GM18505 (cell line): ENCODE data around the gene KRT80.

Experiments
- ATAC-seq: cut with Tn5 transposase; IDR thresholded peaks from one replicate; pipeline ENCODE4 v1.9.1; 2021; ENCODE audit not compliant: unreplicated experiment
- POLR2A ChIP-seq: IDR thresholded peaks from 4 replicates; pipeline ENCODE4 v1.6.1; 2011; ENCODE audit warnings: borderline replicate concordance; ENCODE audit not compliant: insufficient read depth, insufficient read length; ENCODE audit errors: extremely low read depth

KRT80 gene

DNA sequence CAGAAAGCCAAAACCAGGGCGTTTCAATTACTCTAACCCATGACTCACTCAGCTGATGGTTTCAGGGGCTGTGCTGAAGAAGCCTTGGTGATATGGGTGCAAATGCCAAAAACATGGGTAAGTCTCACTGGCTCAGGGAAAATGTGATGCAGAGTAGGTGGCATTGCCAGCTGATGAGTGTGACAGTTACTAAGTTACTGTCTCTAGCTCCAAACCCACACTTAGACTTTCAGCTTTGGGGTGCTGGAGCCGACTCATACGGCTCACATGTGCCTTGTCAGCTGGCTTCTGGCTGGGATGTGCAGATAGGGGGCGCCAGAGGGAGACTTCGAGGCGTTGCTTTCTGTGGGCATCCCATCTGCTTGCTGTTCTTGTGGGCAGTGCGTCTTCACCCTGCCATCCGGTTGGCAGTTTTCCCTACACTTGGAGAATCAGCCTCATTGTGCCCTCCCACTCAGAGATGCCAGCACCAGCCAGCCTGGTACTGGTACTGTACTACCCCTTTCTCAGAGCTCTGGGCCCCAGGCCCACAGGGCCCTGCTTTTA lies 30.2 kb upstream of the KRT80 start:
- no peak for ATAC-seq

DNA sequence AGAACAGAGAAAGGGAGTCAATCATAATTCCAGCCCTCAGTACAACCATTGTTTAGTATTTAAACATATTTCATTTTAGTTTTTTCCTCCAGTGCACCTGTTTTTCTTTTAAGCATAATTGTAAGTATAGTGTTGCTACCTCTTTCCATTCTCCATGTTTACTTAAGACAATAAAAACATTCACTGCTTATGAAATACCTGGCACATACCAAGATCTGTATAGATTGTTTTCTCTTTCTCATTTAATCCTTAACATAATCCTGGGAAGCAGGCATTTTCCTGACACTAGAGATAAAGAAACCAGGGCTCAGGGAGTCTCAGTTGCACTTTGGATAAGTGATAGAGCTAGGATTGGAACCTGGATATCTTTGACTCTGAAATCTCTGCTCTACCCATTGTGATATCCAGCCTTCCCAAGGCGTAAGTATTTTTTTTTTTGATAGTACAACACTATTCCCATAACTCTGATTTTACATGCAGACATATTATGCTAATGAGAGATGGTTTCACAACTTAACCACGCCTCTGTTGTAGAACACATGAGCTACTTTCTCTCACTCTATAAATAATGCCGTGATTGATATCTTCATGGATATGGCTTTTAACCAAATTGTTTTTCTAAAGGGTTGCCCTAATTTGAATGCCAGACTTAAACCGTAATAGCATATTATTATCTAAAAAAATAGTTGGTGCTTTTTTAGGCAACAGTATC lies 29.4 kb upstream of the KRT80 start:
- no peak for TF ChIP-seq POLR2A
- no peak for ATAC-seq

More for the DNA sequence above, 30.2 kb upstream of the KRT80 start:
- TF ChIP-seq POLR2A, result no peak

DNA sequence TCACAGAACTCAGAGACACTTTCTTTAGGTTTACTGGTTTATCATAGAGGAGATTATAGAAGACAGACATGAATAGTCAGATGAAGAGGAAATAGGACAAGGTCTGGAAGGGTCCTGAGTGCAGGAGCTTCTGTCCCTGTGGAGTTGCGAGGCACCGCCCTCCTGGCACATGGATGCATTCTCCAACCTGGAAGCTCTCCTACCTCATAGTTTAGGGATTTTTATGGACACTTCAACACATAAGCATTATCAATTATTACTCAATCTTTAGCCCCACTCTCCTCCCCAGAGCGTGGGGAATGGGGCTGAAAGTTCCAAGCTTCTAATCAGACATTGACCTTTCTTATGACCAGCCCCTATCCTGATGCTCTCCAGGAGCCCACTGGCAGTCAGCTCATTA lies 28.7 kb upstream of the KRT80 start:
- no peak for ATAC-seq
- TF ChIP-seq POLR2A, result no peak

DNA sequence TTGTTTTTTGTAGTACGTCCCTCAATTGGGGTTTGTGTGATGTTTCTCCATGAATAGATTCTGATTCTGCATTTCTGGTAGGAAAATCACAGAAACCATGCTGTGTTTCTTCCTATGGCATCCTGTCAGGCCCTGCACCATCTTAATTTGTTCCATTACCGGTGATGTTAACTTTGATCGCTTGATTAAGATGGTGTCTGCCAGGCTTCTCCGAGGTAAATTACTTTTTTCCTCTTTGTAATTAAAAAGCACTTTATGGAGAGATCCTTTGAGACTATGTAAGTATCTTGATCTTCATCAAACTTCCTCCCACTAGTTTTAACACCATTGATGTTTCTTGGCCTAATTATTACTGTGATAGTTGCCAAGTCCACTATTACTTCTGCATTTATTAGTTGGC lies 26.2 kb upstream of the KRT80 start:
- TF ChIP-seq POLR2A, result no peak
- no peak for ATAC-seq

DNA sequence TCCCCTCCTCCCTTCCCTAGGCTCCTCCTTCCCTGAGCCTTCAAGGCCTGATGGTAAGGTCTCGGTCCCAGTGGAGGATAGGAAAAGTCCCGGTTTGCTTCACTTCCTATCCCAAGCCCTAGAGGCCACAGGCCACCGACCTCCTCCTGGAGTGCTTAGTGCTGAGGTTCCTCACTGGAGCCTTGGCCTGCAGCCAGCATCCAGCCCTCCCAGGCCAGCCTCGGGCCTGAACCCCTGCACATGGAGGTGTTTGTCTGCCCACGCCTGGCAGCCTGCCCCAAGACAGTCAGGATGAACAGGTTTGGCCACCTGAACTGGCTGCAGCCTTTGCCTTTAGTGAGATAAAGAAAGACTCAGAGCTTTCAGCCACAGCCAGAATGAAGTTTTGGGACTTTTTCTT lies 25.4 kb upstream of the KRT80 start:
- no peak for TF ChIP-seq POLR2A
- ATAC-seq, result no peak

DNA sequence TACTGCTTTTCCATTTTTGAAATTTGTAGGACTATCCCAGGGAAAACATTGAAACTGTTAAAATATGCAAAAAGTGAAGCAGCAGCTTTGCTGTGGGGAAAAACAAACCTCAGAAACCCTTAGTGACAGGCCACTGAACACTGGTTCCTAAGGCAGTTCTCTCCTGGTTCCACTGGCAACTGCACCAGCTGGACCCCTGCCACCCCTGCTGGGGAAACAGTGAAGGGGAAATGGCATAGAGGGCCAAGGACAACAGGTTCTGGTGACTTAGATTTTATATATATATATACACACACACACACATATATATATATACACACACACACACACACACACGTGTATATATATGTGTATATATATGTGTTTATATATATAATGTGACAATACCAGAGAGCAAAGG lies 25.0 kb upstream of the KRT80 start:
- ATAC-seq, result no peak
- TF ChIP-seq POLR2A, result no peak

DNA sequence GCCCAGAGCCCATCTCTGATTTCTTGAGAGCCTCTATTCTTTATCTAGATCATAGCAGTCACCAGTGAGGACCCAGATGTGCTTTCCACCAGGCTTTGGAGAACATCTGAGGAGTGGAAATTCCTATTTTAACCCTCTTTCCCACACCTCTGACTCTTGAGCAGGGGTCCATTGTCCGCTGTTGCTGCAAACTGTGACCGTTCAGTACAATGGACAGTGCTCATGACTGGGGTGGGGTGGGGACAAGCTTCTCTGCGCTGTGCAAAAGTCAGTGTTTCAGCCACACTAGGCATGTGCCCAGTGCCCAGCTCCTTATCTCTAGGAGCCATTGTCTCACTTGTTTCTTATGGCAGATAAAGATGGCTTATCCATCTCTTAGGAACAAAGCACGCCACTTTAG lies 24.3 kb upstream of the KRT80 start:
- TF ChIP-seq POLR2A, result no peak
- ATAC-seq, result no peak

DNA sequence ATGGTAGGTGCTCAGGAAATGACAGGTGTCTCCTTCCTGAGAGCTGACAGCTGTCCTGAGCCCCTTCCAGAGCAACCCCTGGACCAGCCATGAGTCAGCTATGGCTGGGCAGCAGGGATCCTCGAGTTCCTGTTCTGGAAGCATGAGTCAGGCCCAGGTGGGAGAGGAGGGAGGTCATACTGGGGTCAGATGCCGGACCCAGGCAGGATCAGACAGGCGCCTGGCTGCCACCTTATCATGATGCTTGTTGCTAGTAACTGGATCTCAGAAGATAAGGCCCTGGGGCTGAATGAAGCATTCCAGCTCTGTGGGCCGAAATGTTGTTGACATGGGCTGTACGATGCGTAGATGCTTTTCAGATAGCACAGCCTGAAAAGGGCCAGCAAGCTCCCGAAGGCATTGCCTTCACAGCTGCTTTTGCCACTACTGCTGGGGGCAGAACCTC lies 23.8 kb upstream of the KRT80 start:
- TF ChIP-seq POLR2A, result no peak
- ATAC-seq, result no peak

DNA sequence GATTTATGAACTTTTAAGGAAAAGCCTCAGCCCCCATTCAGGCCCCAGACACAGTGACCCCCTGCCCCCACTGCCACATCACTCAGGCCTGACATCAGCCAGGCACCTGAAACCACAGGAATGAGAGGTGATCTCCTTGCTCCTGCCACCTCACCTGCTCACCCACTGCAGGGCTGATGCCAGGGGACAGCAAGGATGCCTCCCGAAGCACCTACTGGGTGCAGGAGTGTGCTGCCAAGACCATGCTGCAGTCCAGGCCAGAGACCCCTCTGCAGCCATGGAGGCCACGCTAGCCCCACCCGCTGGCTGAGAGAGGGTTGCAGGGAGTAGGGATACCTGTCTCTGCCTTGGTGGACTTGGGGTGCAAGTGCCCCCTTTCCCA lies 22.6 kb upstream of the KRT80 start:
- no peak for TF ChIP-seq POLR2A
- ATAC-seq, result no peak

DNA sequence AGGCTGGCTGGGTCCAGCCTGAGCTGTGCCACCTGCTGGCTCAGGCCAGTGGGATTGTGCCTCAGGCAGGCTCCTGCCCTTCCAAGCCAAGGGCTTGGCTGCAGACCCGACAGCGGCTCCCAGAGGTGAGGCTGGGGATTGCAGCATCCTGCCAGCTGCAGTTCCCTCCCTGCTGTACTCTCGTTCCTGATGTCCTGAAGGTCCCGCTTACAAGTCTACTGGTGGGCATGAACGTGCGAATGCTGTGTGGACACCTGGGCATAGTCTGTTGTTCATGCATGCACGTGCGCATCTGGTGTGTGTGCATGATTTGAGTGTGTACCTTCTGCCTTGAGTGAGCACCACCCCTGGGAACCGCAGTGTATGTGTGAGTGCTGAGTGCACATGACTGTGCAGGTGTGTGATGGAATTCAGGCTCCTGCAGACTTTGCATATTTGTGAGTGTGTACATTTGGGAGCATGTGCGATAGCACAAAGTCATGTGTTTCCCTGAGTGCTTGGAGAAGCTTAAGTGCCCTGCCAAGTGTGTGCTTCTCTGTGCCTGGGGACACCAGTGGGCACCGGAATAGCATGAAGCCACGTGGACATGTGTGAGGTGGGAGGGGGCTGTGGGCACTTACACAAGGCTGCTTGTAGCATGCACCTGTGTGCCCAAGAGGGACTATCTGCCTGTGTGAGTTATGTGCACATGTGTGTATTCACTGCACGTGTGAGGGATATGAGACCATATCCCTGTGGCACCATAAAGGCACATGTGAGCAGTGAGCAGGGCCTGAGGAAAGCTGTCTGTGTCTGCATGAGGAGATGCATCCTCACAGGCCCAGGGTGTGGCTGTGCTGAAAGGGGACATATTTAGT lies 22.0 kb upstream of the KRT80 start:
- TF ChIP-seq POLR2A, result no peak
- ATAC-seq, result no peak

DNA sequence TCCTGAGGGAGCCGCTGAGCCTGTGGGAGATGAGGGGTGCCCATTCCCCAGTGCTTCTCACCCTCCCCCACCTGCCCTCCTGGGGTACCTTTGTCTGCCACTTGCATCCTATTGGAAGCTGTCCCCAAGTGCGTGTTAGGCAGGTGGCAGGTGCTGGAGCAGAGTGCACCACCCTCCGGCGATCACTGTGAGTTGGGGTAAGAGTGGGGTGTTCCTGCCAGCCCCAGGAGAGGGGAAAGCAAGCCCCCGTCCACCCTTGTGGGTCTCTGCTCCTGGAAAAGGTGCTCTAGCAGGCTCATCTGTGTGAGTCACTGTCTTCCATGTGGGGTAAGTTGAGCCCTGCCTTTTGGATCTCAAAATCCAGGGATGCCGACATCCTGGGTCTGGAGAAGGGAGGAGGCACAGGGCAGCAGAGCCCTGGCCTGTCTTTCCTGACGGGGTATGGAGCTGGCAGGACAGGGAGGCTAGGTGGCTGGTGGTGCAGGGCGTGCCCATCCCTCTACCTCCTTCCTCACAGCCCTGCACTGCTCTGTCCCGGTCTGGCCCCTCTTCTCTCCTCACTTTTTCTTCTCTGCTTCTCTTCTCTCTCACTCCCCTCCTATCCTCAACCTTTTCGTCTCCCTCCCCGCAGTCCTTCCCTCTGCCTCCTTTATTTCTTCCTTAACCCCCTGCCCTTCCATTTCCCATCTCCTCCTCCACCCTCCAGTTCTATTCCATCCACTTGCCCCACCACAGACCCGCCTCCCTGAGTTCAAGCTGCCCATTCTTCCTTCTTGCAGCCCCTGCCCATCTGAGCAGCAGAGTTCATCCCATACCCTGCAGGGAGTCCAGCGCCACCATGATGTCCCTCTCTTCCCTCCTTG lies 21.1 kb upstream of the KRT80 start:
- TF ChIP-seq POLR2A, result no peak

DNA sequence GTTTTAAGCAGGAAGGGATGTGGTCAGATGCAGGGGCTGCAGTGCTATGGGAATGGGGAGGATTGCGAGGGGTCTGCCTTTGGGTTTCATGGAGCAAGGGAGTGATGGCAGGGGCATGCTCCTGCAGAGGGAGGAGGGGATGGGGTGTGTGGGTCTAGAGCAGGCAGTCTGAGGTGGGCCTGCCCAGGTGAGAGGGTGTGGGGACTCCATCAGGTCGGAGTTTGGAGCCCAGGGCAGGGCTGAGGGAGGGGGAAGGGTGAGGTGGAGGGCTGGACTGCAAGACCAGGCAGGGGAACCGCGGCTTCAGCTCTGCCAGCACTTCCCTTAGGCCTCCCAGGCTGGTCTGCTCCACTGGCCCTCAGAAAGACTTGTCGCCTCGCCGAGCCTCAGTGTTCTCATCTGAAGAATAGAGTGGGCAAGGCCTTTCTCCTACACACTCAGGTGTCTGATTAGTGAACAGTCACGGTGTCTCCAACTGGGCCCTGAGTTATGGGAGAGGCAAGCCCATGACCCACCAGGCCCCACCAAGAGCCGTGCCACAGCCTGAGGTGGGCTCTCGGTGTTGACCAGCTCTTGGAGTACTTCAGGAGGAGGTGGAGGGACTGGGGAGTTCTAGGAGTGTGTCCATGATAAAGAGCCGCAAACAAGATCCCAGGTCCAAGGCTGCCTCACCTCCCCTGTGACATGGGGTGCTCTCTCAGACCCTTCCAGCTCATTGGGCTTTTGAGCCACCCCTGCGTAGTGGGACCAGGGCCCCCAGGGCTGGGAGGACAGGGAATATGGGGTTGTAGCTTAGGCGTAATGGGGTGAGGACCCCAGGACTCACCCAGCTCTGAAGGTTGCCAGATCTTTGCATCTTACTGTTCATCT lies 20.1 kb upstream of the KRT80 start:
- ATAC-seq, result no peak
- TF ChIP-seq POLR2A, result no peak

More for the DNA sequence above, 21.1 kb upstream of the KRT80 start:
- ATAC-seq, result no peak

DNA sequence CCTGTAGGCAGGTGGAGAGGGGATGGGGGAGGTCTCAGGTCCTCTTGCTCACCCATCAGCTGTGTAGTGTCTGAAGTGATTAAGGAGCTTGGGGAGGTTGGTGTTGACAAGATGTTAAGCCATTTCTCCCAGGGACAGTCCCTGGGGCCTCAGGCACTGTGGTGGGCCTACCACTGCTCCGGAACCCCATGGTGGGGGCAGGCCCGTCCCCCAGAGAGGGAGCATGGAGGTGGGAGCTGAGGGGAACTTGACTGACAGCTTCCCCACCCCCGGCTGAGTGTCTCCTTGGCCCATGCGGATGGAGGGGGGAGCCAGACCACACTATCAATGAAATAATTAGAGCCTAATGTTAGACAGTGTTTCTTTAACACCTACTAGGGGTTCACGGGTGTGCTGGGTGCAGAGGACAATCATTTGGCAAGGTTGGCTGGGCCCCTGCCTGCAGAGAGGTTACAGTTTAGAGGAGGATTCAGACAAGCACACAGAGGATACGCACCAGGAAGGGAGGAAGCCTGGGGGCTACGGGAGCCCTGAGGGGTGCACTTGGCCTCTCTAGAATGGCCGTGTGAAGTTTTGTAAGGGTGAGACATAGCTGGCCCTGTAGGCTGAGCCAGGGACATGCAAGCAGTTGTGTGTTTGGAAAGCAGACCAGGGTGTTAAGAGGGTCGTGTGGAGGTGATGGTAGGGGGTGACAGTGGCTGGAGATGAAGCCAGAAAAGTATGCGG lies 19.3 kb upstream of the KRT80 start:
- no peak for TF ChIP-seq POLR2A
- ATAC-seq, result no peak
